ENCODE results near the gene ATG10. TPM values are rescaled to one million over a fixed set of nuclear protein-coding genes. Genes with fewer than 3 reads are reported as not detected.

Gene ATG10
- polyA plus RNA-seq, 1 donor from 2014 or later, result 12.1 TPM

DNA sequence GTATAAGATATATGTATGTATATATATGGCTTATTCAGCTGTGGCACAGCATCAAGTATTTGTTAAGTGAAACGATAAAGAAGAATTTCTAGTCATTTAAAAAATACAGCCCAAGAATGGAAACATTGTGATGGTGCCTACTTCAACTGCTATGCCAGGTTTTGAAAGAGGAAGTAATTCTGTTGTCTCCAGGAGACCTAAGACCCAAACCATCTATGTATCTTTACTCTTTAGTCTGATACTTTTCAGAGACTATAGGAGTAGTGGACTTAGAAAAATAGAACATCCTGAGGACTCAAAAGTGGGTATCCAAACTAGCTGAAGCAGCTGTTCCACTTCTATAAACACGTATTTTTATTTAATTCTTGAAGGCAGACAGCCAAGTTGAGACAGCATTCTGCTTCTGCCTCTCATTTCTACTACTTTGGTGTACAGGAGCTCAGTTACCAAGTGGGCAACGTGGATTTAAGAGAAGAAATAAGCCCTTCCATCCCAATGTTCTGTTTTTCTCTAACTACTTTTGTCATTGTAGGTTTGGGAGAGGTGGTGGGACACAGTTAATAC lies 195.6 kb downstream of the ATG10 start:
- no peak overlapping the region for H3K4me3 ChIP-seq (ENCODE audit: low read length)
- H3K9ac ChIP-seq (ENCODE audit: low read length), result no peak overlapping the region
- no peaks in the 10 kb centered on the region for H3K9me2 ChIP-seq (ENCODE audit: insufficient read depth, low read length)
- TF ChIP-seq, protein P1, sequence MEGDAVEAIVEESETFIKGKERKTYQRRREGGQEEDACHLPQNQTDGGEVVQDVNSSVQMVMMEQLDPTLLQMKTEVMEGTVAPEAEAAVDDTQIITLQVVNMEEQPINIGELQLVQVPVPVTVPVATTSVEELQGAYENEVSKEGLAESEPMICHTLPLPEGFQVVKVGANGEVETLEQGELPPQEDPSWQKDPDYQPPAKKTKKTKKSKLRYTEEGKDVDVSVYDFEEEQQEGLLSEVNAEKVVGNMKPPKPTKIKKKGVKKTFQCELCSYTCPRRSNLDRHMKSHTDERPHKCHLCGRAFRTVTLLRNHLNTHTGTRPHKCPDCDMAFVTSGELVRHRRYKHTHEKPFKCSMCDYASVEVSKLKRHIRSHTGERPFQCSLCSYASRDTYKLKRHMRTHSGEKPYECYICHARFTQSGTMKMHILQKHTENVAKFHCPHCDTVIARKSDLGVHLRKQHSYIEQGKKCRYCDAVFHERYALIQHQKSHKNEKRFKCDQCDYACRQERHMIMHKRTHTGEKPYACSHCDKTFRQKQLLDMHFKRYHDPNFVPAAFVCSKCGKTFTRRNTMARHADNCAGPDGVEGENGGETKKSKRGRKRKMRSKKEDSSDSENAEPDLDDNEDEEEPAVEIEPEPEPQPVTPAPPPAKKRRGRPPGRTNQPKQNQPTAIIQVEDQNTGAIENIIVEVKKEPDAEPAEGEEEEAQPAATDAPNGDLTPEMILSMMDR (IDR thresholded peaks at IDR 0.05; ENCODE audit: poor library complexity, severe bottlenecking), result no peak
- TF ChIP-seq RAD21 (conservative IDR thresholded peaks at IDR 0.05) (no peak), TAF1 (IDR thresholded peaks at IDR 0.05; ENCODE audit: low read depth) (no peak), MXI1 (conservative IDR thresholded peaks at IDR 0.05; ENCODE audit: poor library complexity, severe bottlenecking) (no peak), EZH2 (IDR thresholded peaks at IDR 0.05; ENCODE audit: borderline replicate concordance, insufficient read depth, low read length, poor library complexity, severe bottlenecking) (no peak), SMC3 (conservative IDR thresholded peaks at IDR 0.05; ENCODE audit: poor library complexity) (no peak), POLR2AphosphoS5 (IDR thresholded peaks at IDR 0.05) (no peak), EP300 (conservative IDR thresholded peaks at IDR 0.05; ENCODE audit: poor library complexity, severe bottlenecking) (no peak)
- TF ChIP-seq, protein P2, sequence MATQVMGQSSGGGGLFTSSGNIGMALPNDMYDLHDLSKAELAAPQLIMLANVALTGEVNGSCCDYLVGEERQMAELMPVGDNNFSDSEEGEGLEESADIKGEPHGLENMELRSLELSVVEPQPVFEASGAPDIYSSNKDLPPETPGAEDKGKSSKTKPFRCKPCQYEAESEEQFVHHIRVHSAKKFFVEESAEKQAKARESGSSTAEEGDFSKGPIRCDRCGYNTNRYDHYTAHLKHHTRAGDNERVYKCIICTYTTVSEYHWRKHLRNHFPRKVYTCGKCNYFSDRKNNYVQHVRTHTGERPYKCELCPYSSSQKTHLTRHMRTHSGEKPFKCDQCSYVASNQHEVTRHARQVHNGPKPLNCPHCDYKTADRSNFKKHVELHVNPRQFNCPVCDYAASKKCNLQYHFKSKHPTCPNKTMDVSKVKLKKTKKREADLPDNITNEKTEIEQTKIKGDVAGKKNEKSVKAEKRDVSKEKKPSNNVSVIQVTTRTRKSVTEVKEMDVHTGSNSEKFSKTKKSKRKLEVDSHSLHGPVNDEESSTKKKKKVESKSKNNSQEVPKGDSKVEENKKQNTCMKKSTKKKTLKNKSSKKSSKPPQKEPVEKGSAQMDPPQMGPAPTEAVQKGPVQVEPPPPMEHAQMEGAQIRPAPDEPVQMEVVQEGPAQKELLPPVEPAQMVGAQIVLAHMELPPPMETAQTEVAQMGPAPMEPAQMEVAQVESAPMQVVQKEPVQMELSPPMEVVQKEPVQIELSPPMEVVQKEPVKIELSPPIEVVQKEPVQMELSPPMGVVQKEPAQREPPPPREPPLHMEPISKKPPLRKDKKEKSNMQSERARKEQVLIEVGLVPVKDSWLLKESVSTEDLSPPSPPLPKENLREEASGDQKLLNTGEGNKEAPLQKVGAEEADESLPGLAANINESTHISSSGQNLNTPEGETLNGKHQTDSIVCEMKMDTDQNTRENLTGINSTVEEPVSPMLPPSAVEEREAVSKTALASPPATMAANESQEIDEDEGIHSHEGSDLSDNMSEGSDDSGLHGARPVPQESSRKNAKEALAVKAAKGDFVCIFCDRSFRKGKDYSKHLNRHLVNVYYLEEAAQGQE (IDR thresholded peaks at IDR 0.05; ENCODE audit: borderline replicate concordance), result no peak
- no peak overlapping the region for H2AFZ ChIP-seq (ENCODE audit: low read depth, low read length)
- no peak overlapping the region for H3K4me2 ChIP-seq (ENCODE audit: low read length)
- H3K27ac ChIP-seq (ENCODE audit: low read length), result no peak overlapping the region
- H3K27me3 ChIP-seq (ENCODE audit: insufficient read depth, low read depth, low read length), result no peaks in the 10 kb centered on the region
- H4K20me1 ChIP-seq (ENCODE audit: insufficient read depth), result no peaks in the 10 kb centered on the region
- H3K36me3 ChIP-seq (ENCODE audit: insufficient read depth, low read length), result no peaks in the 10 kb centered on the region
- no peaks in the 10 kb centered on the region for H3F3A ChIP-seq (ENCODE audit: insufficient read depth, low read length, poor library complexity, severe bottlenecking)
- no peaks in the 10 kb centered on the region for H3K79me2 ChIP-seq (replicated peaks; ENCODE audit: insufficient read depth, low read length)
- H3K9me3 ChIP-seq (ENCODE audit: low read length), result no peaks in the 10 kb centered on the region

DNA sequence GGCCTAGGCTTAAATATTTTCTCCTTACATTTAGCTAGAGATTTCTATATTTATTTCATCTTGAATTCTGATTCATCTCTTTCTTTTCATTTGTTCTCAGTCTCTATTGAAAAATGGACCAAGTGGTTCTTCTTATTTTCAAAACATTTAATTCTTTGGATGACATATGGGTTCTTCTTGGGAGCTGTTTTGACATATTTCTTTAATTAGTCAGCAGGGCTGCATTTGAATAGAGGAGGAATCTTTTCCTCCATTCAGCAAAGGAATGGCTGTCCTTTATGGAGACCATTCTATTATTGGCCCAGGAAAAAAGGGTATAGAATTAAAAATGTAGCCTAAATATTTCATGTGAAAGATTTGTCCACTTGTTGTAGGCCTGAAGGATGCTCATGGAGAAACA lies 196.5 kb downstream of the ATG10 start:
- H2AFZ ChIP-seq (ENCODE audit: low read depth, low read length), result no peak overlapping the region
- H3K9ac ChIP-seq (ENCODE audit: low read length), result no peak overlapping the region
- H3K4me2 ChIP-seq (ENCODE audit: low read length), result no peak overlapping the region
- no peaks in the 10 kb centered on the region for H3K79me2 ChIP-seq (replicated peaks; ENCODE audit: insufficient read depth, low read length)
- no peaks in the 10 kb centered on the region for H3K36me3 ChIP-seq (ENCODE audit: insufficient read depth, low read length)
- H3K27me3 ChIP-seq (ENCODE audit: insufficient read depth, low read depth, low read length), result no peaks in the 10 kb centered on the region
- no peak for TF ChIP-seq POLR2AphosphoS5 (IDR thresholded peaks at IDR 0.05)
- no peak for TF ChIP-seq TAF1 (IDR thresholded peaks at IDR 0.05; ENCODE audit: low read depth)
- TF ChIP-seq EZH2 (IDR thresholded peaks at IDR 0.05; ENCODE audit: borderline replicate concordance, insufficient read depth, low read length, poor library complexity, severe bottlenecking), result no peak
- TF ChIP-seq, protein P2 (IDR thresholded peaks at IDR 0.05; ENCODE audit: borderline replicate concordance), result no peak
- no peak for TF ChIP-seq EP300 (conservative IDR thresholded peaks at IDR 0.05; ENCODE audit: poor library complexity, severe bottlenecking)
- no peak for TF ChIP-seq MXI1 (conservative IDR thresholded peaks at IDR 0.05; ENCODE audit: poor library complexity, severe bottlenecking)
- H3K9me3 ChIP-seq (ENCODE audit: low read length), result no peaks in the 10 kb centered on the region
- no peak overlapping the region for H3K4me3 ChIP-seq (ENCODE audit: low read length)
- no peaks in the 10 kb centered on the region for H3F3A ChIP-seq (ENCODE audit: insufficient read depth, low read length, poor library complexity, severe bottlenecking)
- no peak overlapping the region for H3K27ac ChIP-seq (ENCODE audit: low read length)
- no peaks in the 10 kb centered on the region for H4K20me1 ChIP-seq (ENCODE audit: insufficient read depth)
- no peaks in the 10 kb centered on the region for H3K9me2 ChIP-seq (ENCODE audit: insufficient read depth, low read length)

Data from neural cell (in vitro differentiated cells).